Mesenchymal stem cell (in vitro differentiated cells and primary cell): ENCODE measurements around the gene IZUMO4.
"Not testable (repeated sequence)": the region's sequence is repeated elsewhere in the genome, so short reads cannot be mapped to it uniquely, and the experiment has no call there.

Experiments used
- DNase-seq: peaks from one replicate; pipeline ENCODE4 v3.0.0-alpha.2; 2013
- H2AFZ ChIP-seq: one replicate; pipeline ENCODE4 v1.6.1; 2013; ENCODE audit warnings: low read depth, mild to moderate bottlenecking, control low read depth, inconsistent platforms, low read length, moderate library complexity
- H2AK5ac ChIP-seq: 2 replicates; pipeline ENCODE4 v1.6.1; 2013; ENCODE audit warnings: low read length, moderate library complexity, mild to moderate bottlenecking, inconsistent platforms; ENCODE audit not compliant: severe bottlenecking
- H2BK120ac ChIP-seq: one replicate; pipeline ENCODE4 v1.6.1; 2013; ENCODE audit warnings: low read depth, mild to moderate bottlenecking, inconsistent platforms, low read length, moderate library complexity
- H2BK12ac ChIP-seq, 2 experiments: one replicate each; pipeline ENCODE4 v1.6.1; 2013; ENCODE audit warnings: inconsistent platforms in 2 of 2, low read length in 2 of 2, mild to moderate bottlenecking in 2 of 2, moderate library complexity in 2 of 2, control low read depth in 1 of 2
- H2BK15ac ChIP-seq: one replicate; pipeline ENCODE4 v1.6.1; 2013; ENCODE audit warnings: mild to moderate bottlenecking, low read depth, inconsistent platforms; ENCODE audit not compliant: poor library complexity, severe bottlenecking
- H2BK5ac ChIP-seq: 2 replicates; pipeline ENCODE4 v1.6.1; 2013; ENCODE audit warnings: low read depth, mild to moderate bottlenecking, low read length, control low read depth, inconsistent platforms; ENCODE audit not compliant: poor library complexity, severe bottlenecking
- H3K14ac ChIP-seq, 2 experiments: one replicate each; pipeline ENCODE4 v1.6.1; 2013; ENCODE audit warnings: inconsistent platforms in 2 of 2, low read length in 2 of 2, control low read depth in 1 of 2, mild to moderate bottlenecking in 1 of 2, moderate library complexity in 1 of 2
- H3K18ac ChIP-seq, 2 experiments: one replicate each; pipeline ENCODE4 v1.6.1; 2013; ENCODE audit warnings: inconsistent platforms in 2 of 2, low read length in 2 of 2, control low read depth in 1 of 2, low read depth in 1 of 2, mild to moderate bottlenecking in 1 of 2
- H3K23ac ChIP-seq, 2 experiments: one replicate each; pipeline ENCODE4 v1.6.1; 2013; ENCODE audit warnings: inconsistent platforms in 2 of 2, low read length in 2 of 2, mild to moderate bottlenecking in 2 of 2, moderate library complexity in 2 of 2, control low read depth in 1 of 2
- H3K27ac ChIP-seq: 2 replicates; pipeline ENCODE4 v1.5.1; 2013; ENCODE audit warnings: mild to moderate bottlenecking, moderate library complexity, low read length, control low read depth, inconsistent platforms; ENCODE audit not compliant: poor library complexity, severe bottlenecking
- H3K27me3 ChIP-seq, 2 experiments: 2 replicates each; pipeline versions ENCODE4 v1.6.1 to v1.7.0; 2013; ENCODE audit warnings: low read length in 2 of 2, mild to moderate bottlenecking in 2 of 2, moderate library complexity in 2 of 2, control low read depth in 1 of 2, inconsistent platforms in 1 of 2; ENCODE audit not compliant: control insufficient read depth in 1 of 2, insufficient read depth in 1 of 2
- H3K36me3 ChIP-seq, 2 experiments: 2 replicates each; pipeline versions ENCODE4 v1.6.1 to v1.7.0; 2013; ENCODE audit warnings: low read length in 2 of 2, control low read depth in 1 of 2, inconsistent platforms in 1 of 2, low read depth in 1 of 2, mild to moderate bottlenecking in 1 of 2; ENCODE audit not compliant: insufficient read depth in 2 of 2, control insufficient read depth in 1 of 2
- H3K4ac ChIP-seq, 2 experiments: one replicate each; pipeline ENCODE4 v1.6.1; 2013; ENCODE audit warnings: inconsistent platforms in 2 of 2, low read length in 2 of 2, mild to moderate bottlenecking in 2 of 2, moderate library complexity in 2 of 2, control low read depth in 1 of 2, low read depth in 1 of 2
- H3K4me1 ChIP-seq: 2 replicates; pipeline ENCODE4 v1.6.1; 2013; ENCODE audit warnings: low read depth, low read length, control low read depth; ENCODE audit not compliant: control insufficient read depth, insufficient read depth
- H3K4me2 ChIP-seq: 2 replicates; pipeline ENCODE4 v1.6.1; 2013; ENCODE audit warnings: low read length, mild to moderate bottlenecking, inconsistent platforms; ENCODE audit not compliant: poor library complexity, severe bottlenecking
- H3K4me3 ChIP-seq, 2 experiments: 2 replicates each; pipeline versions ENCODE4 v1.5.1 to v1.7.0; 2013; ENCODE audit warnings: low read length in 2 of 2, mild to moderate bottlenecking in 2 of 2, control low read depth in 1 of 2, low read depth in 1 of 2; ENCODE audit not compliant: insufficient read depth in 1 of 2
- H3K79me1 ChIP-seq: replicated peaks from 2 replicates; pipeline ENCODE4 v1.6.1; 2013; ENCODE audit warnings: mild to moderate bottlenecking, control low read depth, low read length, inconsistent platforms; ENCODE audit not compliant: poor library complexity, severe bottlenecking
- H3K9ac ChIP-seq: 2 replicates; pipeline ENCODE4 v1.7.0; 2013; ENCODE audit warnings: mild to moderate bottlenecking, low read length, moderate library complexity
- H3K9me3 ChIP-seq: 2 replicates; pipeline ENCODE4 v1.7.0; 2013; ENCODE audit warnings: mild to moderate bottlenecking, low read length; ENCODE audit not compliant: control insufficient read depth
- H4K8ac ChIP-seq: one replicate; pipeline ENCODE4 v1.6.1; 2013; ENCODE audit warnings: inconsistent platforms, mild to moderate bottlenecking, low read length, moderate library complexity
- H4K91ac ChIP-seq: one replicate; pipeline ENCODE4 v1.6.1; 2013; ENCODE audit warnings: mild to moderate bottlenecking, low read length, inconsistent platforms
- WGBS: methylation state at CpG from one replicate; pipeline ENCODE4 v1.1.7; 2013; ENCODE audit warnings: mixed read lengths; 5-methylcytosine and 5-hydroxymethylcytosine counted together

Gene IZUMO4

DNA sequence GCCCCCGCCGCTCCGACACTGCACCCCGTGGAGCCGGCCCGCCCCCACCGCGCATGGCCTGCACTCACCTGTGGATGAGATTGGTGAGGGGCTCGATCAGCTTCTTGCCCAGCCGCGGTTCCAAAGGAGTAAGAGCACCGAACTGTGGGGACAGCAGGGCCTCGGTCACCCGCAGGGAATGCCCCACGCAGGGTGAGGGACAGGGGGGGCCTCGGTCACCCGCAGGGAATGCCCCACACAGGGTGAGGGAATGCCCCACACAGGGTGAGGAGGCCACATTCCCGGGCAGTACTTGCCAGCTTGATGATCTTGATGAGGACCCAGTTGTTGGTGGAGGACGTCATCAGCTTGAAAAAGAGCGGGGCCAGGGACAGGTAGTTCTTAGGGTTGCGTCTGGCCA is 32.3 kb downstream of the IZUMO4 start:
- H3K36me3 ChIP-seq, result peaks cover 72 to 84% of the 10 kb centered on the region in 2 experiments
- H4K91ac ChIP-seq, result no peak overlapping the region
- 98% methylated on average over 21 of the region's 21 CpGs for WGBS
- peaks cover 39% of the 10 kb centered on the region for H3K79me1 ChIP-seq
- no peak overlapping the region for H2BK12ac ChIP-seq
- no peak overlapping the region for H2BK5ac ChIP-seq
- H2BK120ac ChIP-seq, result no peak overlapping the region
- no peak overlapping the region for H3K18ac ChIP-seq
- H2AK5ac ChIP-seq, result no peak overlapping the region
- no peak overlapping the region for H3K14ac ChIP-seq
- peaks cover 25% of the 10 kb centered on the region for H3K4me1 ChIP-seq
- no peak overlapping the region for H3K4me2 ChIP-seq
- H3K23ac ChIP-seq, result no peak overlapping the region
- no peaks in the 10 kb centered on the region for H3K27me3 ChIP-seq
- H3K4me3 ChIP-seq, result no peak overlapping the region
- no peak overlapping the region for H3K4ac ChIP-seq
- no peaks in the 10 kb centered on the region for H3K9me3 ChIP-seq
- no peak overlapping the region for H4K8ac ChIP-seq
- no peak overlapping the region for H3K27ac ChIP-seq
- H3K9ac ChIP-seq, result no peak overlapping the region
- no peak overlapping the region for H2BK15ac ChIP-seq
- no peak for DNase-seq
- no peak overlapping the region for H2AFZ ChIP-seq

DNA sequence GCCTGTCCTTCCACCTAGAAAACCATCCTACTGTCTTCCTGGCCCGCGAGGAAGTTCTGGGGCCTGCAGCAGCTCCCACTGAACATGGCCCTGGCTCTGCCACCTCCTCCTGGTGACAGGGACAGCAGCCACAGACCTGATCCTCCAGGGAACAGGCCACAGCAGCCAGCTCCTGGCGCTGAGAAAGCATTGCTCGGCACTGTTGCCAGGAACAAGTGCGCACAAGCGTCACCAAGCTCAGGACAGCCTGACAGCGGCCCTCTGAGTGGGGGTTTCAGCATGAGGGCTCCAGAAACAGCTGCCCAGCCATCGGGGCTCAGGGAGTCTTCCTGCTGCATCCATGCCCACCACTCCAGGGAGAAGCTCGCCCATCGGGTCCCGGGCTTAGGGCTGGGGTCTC is 32.8 kb downstream of the IZUMO4 start:
- Histone ChIP-seq H2BK15ac (no peak overlapping the region), H3K14ac (no peak overlapping the region), H3K4ac (no peak overlapping the region), H2BK12ac (no peak overlapping the region), H3K18ac (no peak overlapping the region), H3K4me1 (peaks cover 25% of the 10 kb centered on the region), H3K23ac (no peak overlapping the region), H3K27me3 (no peaks in the 10 kb centered on the region), H4K91ac (no peak overlapping the region), H3K9ac (no peak overlapping the region), H2BK5ac (no peak overlapping the region), H4K8ac (no peak overlapping the region), H3K27ac (no peak overlapping the region), H3K4me2 (no peak overlapping the region), H3K4me3 (no peak overlapping the region), H3K36me3 (peaks cover 67 to 82% of the 10 kb centered on the region in 2 experiments), H3K9me3 (no peaks in the 10 kb centered on the region), H2AFZ (no peak overlapping the region), H2AK5ac (no peak overlapping the region), H3K79me1 (peaks cover 35% of the 10 kb centered on the region), H2BK120ac (no peak overlapping the region)
- 97% methylated on average over 11 of the region's 11 CpGs for WGBS
- no peak for DNase-seq

DNA sequence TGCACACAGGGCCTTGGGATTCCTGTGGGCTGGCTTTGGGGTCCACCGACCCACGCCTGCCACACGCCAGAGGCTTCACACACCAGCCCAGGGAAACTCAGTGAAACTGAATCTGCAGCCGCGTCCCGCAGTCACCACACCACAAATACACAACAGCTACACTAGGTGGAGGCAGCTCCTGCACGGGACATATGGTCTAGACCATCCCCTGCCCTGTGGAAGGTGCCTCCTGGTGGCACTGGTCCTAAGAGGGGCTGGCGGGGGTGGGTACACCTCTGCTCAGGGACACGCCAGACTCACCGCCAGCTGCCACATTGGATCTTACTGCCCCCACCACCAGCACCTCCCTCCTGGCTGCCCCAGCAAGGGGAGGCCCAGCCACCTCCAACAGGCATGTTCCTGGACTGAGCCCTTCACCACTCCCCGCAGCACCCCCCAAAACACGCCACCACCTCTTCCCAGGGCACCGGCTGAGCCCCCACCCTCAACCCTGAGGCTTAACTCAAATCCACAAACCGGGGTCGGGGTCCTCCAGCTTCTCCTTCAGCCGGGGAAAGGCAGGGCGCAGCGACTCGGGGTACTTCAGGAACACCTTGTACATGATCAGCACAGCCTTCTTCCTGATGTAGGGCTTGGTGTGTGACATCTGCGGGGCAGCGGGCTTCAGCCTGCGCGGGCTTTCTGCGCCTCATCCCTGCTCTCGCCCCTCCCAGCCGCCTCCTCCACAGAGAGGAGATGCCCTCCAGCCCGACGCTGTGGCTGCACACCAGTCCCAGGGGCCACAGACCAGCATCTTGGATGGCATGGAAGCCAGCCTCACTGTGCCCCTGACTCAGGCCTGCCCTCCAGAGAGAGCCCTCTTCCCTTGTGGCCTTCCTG is 33.4 kb downstream of the IZUMO4 start:
- H2BK15ac ChIP-seq, result no peak overlapping the region
- no peak overlapping the region for H2BK120ac ChIP-seq
- peaks cover 25% of the 10 kb centered on the region for H3K4me1 ChIP-seq
- no peak overlapping the region for H4K91ac ChIP-seq
- WGBS, result 96% methylated on average over 28 of the region's 28 CpGs
- no peak overlapping the region for H2BK12ac ChIP-seq
- no peak overlapping the region for H3K27ac ChIP-seq
- H3K4ac ChIP-seq, result no peak overlapping the region
- no peak for DNase-seq
- peaks cover 61 to 80% of the 10 kb centered on the region in 2 experiments for H3K36me3 ChIP-seq
- H3K79me1 ChIP-seq, result peaks cover 34% of the 10 kb centered on the region
- H3K9ac ChIP-seq, result no peak overlapping the region
- H3K23ac ChIP-seq, result no peak overlapping the region
- H3K14ac ChIP-seq, result no peak overlapping the region
- no peak overlapping the region for H4K8ac ChIP-seq
- no peaks in the 10 kb centered on the region for H3K27me3 ChIP-seq
- H2BK5ac ChIP-seq, result no peak overlapping the region
- no peak overlapping the region for H2AFZ ChIP-seq
- no peak overlapping the region for H3K4me2 ChIP-seq
- no peak overlapping the region for H3K18ac ChIP-seq
- no peaks in the 10 kb centered on the region for H3K9me3 ChIP-seq
- H3K4me3 ChIP-seq, result no peak overlapping the region
- H2AK5ac ChIP-seq, result no peak overlapping the region

DNA sequence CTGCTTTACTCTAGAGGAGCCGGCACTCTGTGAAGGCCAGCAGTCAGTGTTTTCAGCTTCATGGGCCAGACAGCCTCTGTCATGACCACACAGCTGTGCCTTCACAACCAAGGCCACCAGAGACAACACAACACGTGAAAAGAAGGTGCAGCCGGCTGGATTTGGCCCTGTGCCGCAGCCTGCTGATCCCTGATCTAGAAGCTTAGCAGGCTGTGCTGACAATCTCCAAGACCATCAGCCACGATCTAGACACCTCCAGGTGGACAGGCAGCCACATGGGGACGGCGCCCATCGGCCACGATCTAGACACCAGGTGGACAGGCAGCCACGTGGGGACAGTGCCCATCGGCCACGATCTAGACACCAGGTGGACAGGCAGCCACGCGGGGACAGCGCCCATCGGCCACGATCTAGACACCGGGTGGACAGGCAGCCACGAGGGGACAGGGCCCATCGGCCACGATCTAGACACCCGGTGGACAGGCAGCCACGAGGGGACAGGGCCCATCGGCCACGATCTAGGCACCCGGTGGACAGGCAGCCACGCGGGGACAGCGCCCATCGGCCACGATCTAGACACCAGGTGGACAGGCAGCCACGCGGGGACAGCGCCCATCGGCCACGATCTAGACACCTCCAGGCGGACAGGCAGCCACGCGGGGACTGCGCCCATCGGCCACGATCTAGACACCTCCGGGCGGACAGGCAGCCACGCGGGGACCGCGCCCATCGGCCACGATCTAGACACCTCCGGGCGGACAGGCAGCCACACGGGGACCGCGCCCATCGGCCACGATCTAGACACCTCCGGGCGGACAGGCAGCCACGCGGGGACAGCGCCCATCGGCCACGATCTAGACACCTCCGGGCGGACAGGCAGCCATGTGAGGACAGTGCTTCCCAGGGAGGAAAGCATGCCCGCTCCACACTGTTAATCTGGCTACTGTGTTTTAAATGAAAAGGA is 34.6 kb downstream of the IZUMO4 start:
- peaks cover 39% of the 10 kb centered on the region for H3K79me1 ChIP-seq
- H3K9ac ChIP-seq, DNase-seq, H3K23ac ChIP-seq, H3K27ac ChIP-seq, H2BK5ac ChIP-seq, H3K4me3 ChIP-seq, H2BK12ac ChIP-seq, H3K14ac ChIP-seq, H2AK5ac ChIP-seq, H4K91ac ChIP-seq, H4K8ac ChIP-seq, H3K4me2 ChIP-seq, H3K18ac ChIP-seq, H2BK15ac ChIP-seq, H2BK120ac ChIP-seq, H3K9me3 ChIP-seq, H2AFZ ChIP-seq, H3K4ac ChIP-seq, H3K27me3 ChIP-seq: not testable (repeated sequence)
- H3K4me1 ChIP-seq, result peaks cover 29% of the 10 kb centered on the region
- 92% methylated on average over 65 of the region's 67 CpGs for WGBS
- peaks cover 56 to 86% of the 10 kb centered on the region in 2 experiments for H3K36me3 ChIP-seq
